Measurements from ENCODE around the gene CELSR1.
A peak's percentile ranks its signal among the peaks of the same experiment; 100 is the strongest.

Gene CELSR1, protein sequence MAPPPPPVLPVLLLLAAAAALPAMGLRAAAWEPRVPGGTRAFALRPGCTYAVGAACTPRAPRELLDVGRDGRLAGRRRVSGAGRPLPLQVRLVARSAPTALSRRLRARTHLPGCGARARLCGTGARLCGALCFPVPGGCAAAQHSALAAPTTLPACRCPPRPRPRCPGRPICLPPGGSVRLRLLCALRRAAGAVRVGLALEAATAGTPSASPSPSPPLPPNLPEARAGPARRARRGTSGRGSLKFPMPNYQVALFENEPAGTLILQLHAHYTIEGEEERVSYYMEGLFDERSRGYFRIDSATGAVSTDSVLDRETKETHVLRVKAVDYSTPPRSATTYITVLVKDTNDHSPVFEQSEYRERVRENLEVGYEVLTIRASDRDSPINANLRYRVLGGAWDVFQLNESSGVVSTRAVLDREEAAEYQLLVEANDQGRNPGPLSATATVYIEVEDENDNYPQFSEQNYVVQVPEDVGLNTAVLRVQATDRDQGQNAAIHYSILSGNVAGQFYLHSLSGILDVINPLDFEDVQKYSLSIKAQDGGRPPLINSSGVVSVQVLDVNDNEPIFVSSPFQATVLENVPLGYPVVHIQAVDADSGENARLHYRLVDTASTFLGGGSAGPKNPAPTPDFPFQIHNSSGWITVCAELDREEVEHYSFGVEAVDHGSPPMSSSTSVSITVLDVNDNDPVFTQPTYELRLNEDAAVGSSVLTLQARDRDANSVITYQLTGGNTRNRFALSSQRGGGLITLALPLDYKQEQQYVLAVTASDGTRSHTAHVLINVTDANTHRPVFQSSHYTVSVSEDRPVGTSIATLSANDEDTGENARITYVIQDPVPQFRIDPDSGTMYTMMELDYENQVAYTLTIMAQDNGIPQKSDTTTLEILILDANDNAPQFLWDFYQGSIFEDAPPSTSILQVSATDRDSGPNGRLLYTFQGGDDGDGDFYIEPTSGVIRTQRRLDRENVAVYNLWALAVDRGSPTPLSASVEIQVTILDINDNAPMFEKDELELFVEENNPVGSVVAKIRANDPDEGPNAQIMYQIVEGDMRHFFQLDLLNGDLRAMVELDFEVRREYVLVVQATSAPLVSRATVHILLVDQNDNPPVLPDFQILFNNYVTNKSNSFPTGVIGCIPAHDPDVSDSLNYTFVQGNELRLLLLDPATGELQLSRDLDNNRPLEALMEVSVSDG (N-terminal part only)

GRCh38 chr22:46537225-46537945 is at the start of gene CELSR1:
CELSR1 (minus strand) TSS chr22:46537620; CDS start chr22:46537170, 450 bp downstream.
- no peak for DNase-seq

- no peak for DNase-seq
Observed at GRCh38 chr22:46587061-46587460, 49.6 kb upstream of the CELSR1 start.

- DNase-seq, result no peak
Observed at GRCh38 chr22:46586531-46587011, 49.2 kb upstream of the CELSR1 start.

DNA sequence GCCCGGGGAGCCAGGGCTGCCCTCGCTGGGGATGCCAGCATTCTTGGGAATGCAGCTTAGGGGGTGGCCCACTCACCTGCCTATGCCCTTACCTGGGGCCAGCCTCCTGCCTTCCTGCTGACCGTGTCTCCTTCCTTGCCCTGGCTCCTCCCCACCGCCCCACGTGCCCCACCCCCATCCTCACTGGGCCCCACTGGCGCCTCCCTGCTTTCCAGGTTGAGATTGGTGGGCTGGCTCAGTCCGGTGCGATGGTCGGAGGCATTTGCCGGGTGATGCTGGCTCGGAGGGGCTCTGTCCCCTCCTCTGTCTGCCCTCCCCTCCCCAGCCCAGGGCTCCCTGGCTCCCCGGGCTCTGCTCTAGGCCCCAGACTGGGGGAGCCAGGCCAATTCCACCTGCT is 48.7 kb upstream of the CELSR1 start:
- DNase-seq, result no peak

DNA sequence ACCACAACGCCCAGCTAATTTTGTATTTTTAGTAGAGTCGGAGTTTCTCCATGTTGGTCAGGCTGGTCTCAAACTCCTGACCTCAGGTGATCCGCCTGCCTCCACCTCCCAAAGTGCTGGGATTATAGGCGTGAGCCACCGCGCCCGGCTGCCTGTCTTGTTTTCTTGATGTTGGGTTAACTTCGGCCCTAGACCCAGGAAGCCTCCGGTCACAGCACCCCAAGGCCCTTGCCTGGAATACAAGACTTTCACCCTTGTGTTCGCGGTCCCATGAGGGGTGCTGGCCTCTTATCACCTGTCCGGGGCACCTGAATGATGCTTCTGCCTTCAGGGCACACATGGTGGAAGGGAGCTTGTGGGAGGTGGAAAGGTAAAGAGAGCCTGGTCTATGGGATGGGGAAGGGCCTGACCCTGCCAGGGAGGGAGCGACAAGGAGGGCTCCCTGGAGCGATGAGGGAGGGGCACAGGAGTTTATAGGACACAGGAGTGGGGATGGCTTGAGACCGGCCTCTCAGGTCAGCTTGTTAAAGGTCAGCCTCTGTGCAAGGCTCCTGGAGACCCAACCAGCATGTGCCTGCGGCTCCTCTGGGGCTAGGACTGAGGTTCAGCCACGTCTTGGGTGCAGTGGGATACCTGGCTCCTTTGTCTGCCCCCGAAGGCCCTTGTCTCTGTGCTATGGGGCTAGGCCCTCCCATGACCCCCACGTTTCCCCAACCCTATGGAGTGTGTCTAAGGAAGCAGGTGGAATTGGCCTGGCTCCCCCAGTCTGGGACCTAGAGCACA is 48.1 kb upstream of the CELSR1 start:
- DNase-seq, result no peak

DNA sequence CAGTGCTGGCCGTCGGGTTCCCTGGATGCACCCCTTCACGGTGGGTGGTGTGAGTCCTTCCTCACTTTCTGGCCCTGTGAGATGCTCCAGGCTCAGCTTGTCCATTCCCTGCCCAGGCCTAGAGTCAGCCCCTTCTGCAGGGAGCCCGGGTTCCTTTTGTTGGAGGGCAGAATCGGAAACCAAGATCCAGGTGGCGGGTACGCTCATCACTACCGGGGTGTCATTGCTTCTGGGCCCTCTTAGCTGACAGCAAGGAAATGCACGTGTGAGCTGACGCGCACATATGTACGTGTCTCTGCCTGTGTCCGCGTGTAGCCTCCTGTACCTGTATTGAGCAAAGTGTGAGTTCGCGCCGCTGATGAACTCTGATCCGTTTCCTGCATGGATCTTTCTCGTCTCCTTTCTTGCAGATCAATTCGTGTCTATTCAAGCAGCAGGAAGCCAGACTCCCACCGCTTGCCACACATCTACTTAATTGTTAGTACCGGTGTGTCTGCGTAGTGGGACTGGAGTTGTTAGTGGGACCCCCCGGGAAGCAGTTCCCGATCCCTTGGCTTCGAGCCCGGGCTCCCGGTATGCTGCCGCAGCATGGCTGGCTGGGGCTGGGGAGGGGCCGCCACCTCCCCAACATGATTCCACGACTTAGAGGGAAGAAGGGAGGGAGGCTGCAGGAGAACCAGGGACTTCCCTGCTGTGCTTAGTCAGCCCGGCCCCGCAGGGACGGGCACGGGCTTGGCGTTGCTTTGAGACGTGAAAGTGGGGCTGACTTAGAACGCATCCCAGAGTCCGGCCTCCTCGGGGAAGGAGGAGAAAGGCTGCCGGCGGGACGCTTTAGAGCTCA is 46.9 kb upstream of the CELSR1 start:
- no peak for DNase-seq

DNA sequence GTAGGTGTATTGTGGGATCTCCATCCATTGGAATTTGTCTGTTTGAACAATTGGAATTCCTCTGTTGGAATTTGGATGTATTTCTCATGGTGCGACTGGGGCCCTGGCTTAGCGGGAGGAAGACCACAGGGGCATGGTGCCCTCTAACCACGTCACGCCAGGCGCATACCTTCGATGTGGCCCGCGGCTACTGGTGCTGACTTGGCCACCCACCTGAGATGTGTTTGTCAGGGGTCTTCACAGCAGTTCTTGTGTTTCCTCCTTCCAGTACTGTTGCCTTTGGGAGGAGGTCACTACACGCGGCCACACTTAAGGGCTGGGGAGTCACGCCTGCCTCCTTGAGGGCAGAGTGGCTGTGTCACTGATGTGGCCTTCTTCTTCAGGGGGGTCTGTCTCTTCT is 46.2 kb upstream of the CELSR1 start:
- no peak for DNase-seq

DNA sequence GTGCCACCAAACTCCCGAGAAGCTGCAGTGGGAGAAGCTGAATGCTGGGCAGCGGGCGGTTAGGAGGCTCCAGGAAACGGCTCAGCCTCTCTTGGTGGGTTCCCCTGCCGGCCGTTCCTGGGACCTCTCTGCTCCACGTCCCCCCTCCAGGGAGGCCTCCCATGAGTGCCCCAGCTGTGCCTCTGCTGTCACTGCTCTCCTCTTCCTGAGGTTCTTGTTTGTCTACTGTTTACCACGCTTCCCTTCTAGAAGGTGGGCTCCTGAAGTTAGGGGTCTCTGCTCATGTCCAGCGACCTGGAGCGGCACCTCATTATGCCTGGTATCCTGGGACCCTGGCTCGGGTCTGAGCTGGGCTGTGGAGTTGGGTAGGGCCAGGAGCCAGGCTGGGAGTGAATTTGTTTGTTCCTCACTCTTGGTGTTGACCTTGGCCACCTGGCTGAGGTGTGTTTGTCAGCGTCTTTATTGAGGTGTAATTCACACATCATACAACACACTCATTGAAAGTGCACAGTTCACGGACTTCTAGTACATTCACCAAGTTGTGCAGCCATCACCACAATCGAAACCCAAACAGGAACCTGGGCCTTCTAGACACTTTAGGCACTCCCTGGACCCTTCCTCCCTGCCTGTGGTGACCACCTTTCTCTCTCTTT is 45.0 kb upstream of the CELSR1 start:
- no peak for DNase-seq

DNA sequence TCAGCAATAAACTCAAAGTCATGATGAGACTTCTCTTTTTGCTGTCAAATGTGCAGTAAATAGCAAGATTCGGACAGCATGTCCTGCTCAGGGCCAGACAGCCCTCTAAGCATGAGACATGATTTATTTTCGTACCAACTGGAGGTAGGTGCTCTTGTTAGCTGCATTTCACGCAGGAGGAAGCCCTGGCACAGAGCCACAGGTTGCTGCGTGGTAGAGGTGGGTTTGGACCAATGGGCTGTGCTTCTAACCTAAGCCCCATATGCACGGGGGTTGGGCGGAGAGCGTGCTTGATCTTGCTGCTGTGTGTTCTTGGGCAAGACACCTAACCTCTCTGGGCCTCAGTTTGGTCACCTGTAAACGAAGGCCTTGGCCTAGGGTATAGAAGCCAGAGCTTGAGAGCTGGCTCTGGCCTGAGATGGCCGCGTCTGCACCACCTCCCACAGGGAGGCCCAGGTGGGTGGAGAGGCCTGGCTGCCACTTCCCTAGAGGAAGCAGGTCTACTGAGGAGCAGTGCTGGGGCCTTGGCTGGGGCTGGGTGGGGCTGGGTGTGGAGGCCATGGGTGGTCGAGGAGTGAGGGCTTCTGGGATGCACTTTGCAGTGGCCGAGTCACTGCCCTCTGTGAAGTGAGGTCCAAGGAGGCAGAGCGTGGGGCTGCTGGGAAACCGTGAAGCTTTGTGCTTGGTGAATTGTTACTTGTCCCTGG is 44.3 kb upstream of the CELSR1 start:
- DNase-seq, result no peak

GRCh38 chr22:46580940-46581537 is 43.6 kb upstream of the CELSR1 start:
- DNase-seq, result no peak

DNA sequence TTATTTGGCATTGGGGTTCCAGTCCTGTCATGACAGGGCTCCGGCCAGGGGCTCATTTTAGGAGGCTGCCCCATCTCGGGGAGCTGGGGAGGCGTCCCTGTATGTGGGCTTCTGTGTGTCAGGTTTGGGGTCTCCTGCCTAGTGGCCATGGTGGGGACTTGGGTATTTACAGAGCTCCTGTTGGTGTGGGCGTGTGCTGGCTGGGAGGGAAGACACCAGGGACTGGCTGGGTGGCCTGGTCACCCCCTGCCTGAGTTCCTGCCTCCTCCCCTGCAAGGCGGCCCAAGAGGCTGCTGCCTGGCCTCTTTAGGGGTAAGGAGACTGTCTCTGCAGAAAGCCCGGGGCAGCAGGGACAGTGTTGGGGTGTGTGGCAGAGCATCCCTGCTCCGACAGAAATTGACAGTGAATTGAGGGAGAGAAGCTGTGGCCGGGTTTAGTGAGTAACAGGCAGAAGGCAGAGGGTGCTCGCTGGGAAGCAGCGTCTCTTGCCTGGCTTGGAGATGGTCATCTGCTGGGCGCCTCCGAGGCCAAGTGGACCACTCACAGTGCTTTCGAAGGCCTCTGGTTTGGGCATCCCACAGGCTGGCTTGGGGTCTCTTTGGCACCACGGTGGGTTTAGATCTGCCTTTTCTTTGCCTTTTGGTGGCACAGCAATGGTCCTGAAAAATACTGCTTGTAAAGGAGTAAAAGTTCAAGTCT is 42.5 kb upstream of the CELSR1 start:
- DNase-seq, result no peak

GRCh38 chr22:46578824-46579561 is 41.6 kb upstream of the CELSR1 start:
- no peak for DNase-seq

GRCh38 chr22:46578251-46578823 is 40.9 kb upstream of the CELSR1 start:
- DNase-seq, result no peak

DNA sequence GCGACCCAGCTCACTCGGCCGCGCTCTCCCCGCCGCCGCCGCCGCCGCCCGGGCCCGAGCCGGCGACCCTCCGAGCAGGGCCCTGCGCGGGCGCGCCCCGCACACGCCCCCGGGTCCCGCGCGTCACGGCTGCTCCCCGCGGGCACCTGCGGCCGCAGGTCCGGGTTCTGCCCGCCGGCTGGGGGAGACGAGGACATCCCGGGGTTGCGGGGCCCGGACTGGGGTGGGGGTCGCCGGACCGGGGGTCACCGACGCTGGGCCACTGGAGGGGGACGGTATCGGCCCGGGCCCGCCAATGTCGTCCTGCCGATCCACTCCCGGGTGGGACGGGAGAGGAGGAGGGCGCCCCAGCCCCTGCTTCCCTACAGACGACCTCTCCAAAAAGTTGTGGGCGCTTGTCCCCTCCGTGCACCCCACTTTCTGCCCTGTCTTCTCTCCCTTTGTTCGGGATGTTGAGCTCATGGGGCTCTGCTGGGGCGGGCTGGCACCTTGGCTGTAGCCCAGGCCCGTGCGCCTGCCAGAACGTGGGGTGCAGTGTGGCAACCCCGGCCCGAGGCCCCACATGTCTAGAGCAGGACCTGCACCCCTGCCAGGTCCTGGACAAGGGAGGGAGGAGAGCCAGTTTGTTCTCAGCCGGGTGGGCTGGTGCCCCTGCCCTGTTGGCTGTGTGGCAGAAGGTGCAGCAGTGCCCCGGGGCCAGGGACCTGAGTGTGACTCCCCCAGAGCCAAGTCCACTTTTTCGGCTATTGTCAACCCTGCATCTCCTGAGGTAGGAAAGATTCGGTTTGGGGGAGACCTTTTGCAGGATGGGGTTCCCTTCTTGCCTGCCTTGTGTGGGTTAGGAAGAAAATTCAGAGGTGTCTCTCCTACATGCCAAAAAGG is 40.2 kb upstream of the CELSR1 start:
- no peak for DNase-seq

DNA sequence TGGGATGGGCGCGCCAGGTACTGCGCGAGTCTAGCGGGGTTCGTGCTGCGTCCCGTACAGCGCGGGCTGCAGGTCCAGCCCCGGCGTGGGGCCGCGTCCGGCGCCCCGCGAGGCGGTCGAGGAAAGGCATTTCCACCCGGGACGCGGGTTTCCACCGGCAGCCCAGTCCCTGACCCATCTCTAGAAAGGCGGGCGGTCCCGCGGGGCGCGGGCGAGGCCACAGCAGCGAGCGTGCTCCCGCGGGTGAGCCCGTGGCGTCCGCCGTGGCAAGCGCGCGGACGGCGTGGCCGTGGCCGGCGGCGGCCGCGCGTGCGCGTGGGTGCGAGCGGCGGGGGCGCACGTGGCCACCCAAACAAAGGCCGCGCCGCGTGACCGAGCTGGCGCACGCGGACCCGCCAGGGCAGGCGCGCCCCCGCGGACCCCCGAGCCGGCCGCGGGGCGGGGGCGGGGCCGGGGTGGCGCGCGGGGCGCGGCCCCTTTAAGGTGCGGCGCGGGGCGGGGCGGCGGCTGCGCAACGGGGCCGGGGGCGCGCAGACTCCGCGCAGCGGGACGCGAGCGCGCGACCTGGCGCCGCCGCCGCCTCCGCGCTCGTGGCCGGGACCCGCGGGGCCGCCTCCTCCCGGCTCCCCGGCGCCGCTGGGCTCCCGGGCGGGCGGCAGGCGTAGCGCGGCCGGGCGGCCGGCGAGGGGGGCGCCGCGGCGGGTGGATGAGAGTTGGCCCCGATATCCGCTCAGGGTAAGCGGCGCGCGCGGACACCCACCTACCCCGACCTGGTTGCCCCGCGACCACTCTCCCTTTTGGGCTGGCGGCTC is 39.3 kb upstream of the CELSR1 start:
- DNase-seq, result peak; percentile 28

Data from amniotic stem cell (primary cell).